Trophoblast cell (in vitro differentiated cells and primary cell): ENCODE measurements around the gene MNX1.
A peak's percentile ranks its signal among the peaks of the same experiment; 100 is the strongest.

Experiments
- DNase-seq, 2 donors: peaks; one replicate each; pipeline ENCODE4 v3.0.0-alpha.2; 2016
- H2AFZ ChIP-seq: 2 replicates; pipeline ENCODE4 v1.6.1; 2013; ENCODE audit warnings: low read length, moderate library complexity, mild to moderate bottlenecking; ENCODE audit not compliant: insufficient read depth, poor library complexity
- H2AK5ac ChIP-seq: 2 replicates; pipeline ENCODE4 v1.6.1; 2013; ENCODE audit warnings: mild to moderate bottlenecking, low read length
- H2BK120ac ChIP-seq: 2 replicates; pipeline ENCODE4 v1.6.1; 2013; ENCODE audit warnings: low read length, mild to moderate bottlenecking, moderate library complexity; ENCODE audit not compliant: insufficient read depth, poor library complexity
- H2BK12ac ChIP-seq: 2 replicates; pipeline ENCODE4 v1.6.1; 2013; ENCODE audit warnings: mild to moderate bottlenecking, low read length, moderate library complexity
- H2BK5ac ChIP-seq: 2 replicates; pipeline ENCODE4 v1.6.1; 2013; ENCODE audit warnings: low read length, low read depth, moderate library complexity, mild to moderate bottlenecking; ENCODE audit not compliant: poor library complexity
- H3K14ac ChIP-seq: 2 replicates; pipeline ENCODE4 v1.6.1; 2013; ENCODE audit warnings: mild to moderate bottlenecking, low read length
- H3K18ac ChIP-seq: 2 replicates; pipeline ENCODE4 v1.6.1; 2013; ENCODE audit warnings: mild to moderate bottlenecking, low read length
- H3K23ac ChIP-seq: 2 replicates; pipeline ENCODE4 v1.6.1; 2013; ENCODE audit warnings: low read length
- H3K27ac ChIP-seq: 2 replicates; pipeline ENCODE4 v1.5.1; 2013; ENCODE audit warnings: low read depth, mild to moderate bottlenecking, inconsistent platforms, low read length, moderate library complexity
- H3K27me3 ChIP-seq: 2 replicates; pipeline ENCODE4 v1.6.1; 2013; ENCODE audit warnings: inconsistent platforms, mild to moderate bottlenecking, low read length, moderate library complexity; ENCODE audit not compliant: insufficient read depth
- H3K36me3 ChIP-seq, 2 experiments: 1 replicate in 1 of 2; 2 replicates in 1 of 2; pipeline ENCODE4 v1.6.1; 2013; ENCODE audit warnings: low read length in 2 of 2, mild to moderate bottlenecking in 2 of 2, moderate library complexity in 1 of 2; ENCODE audit not compliant: insufficient read depth in 2 of 2, control insufficient read depth in 1 of 2
- H3K4ac ChIP-seq: 2 replicates; pipeline ENCODE4 v1.6.1; 2013; ENCODE audit warnings: low read depth, mild to moderate bottlenecking, low read length, moderate library complexity
- H3K4me1 ChIP-seq, 2 experiments: 1 replicate in 1 of 2; 2 replicates in 1 of 2; pipeline ENCODE4 v1.6.1; 2013; ENCODE audit warnings: low read length in 2 of 2, mild to moderate bottlenecking in 2 of 2, moderate library complexity in 1 of 2; ENCODE audit not compliant: insufficient read depth in 2 of 2, control insufficient read depth in 1 of 2
- H3K4me2 ChIP-seq: 2 replicates; pipeline ENCODE4 v1.6.1; 2013; ENCODE audit warnings: inconsistent platforms, mild to moderate bottlenecking, low read length, moderate library complexity
- H3K4me3 ChIP-seq: 2 replicates; pipeline ENCODE4 v1.5.1; 2013; ENCODE audit warnings: mild to moderate bottlenecking, low read depth, low read length, inconsistent platforms
- H3K79me1 ChIP-seq: one replicate; pipeline ENCODE4 v1.6.1; 2013; ENCODE audit warnings: low read length
- H3K79me2 ChIP-seq: 2 replicates; pipeline ENCODE4 v1.6.1; 2013; ENCODE audit warnings: low read length, mild to moderate bottlenecking; ENCODE audit not compliant: control insufficient read depth, insufficient read depth, poor library complexity
- H3K9ac ChIP-seq: 2 replicates; pipeline ENCODE4 v1.6.1; 2013; ENCODE audit warnings: mild to moderate bottlenecking, low read length
- H3K9me3 ChIP-seq: 2 replicates; pipeline ENCODE4 v1.6.1; 2013; ENCODE audit warnings: low read depth, mild to moderate bottlenecking, control low read depth, inconsistent platforms, low read length; ENCODE audit not compliant: insufficient read depth
- H4K12ac ChIP-seq: 2 replicates; pipeline ENCODE4 v1.6.1; 2013; ENCODE audit warnings: low read depth, mild to moderate bottlenecking, low read length, moderate library complexity
- H4K8ac ChIP-seq: 2 replicates; pipeline ENCODE4 v1.6.1; 2013; ENCODE audit warnings: low read depth, mild to moderate bottlenecking, low read length, moderate library complexity
- H4K91ac ChIP-seq: one replicate; pipeline ENCODE4 v1.6.1; 2013; ENCODE audit warnings: low read depth, mild to moderate bottlenecking, low read length, moderate library complexity
- WGBS: extraction: QIAGEN DNeasy Blood & Tissue Kit; methylation state at CpG from one replicate; pipeline ENCODE4 v1.1.7; 2013; ENCODE audit warnings: missing lambda C conversion rate; ENCODE audit not compliant: insufficient read length, insufficient coverage; ENCODE audit errors: extremely low coverage; 5-methylcytosine and 5-hydroxymethylcytosine counted together

Gene MNX1

DNA sequence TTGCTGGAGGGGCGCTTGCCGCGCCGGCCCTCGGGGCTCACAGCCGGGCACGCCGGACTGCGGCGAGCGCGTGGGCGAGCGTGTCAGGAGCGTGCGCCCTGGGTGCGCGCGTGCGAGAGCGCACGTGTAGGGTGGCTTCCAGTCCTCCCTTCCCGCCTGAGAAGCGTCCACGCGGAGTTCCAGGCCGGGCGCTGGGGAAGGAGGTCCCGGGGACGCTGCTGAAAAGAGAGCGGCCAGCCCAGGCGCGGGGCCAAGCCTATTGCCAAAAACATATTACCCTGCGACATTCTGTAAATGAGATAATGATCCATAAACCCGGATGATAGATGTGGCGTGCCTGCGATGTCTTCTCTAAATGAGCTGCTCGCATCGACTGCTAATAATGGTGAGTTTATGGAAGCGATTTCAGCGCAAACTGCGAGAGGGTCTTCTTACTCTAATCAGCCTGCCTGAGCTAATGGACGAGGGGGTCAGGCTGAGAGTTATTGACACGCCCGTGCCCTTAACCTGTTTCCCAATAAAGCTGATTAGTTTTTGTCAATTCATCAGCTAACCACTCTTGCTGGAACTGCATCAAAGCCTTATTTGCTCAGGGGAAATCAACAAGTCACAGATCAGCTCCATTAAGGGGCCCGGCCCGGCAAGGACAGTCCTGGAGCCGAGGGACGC lies 8.0 kb upstream of the MNX1 start:
- no peak overlapping the region for H2AFZ ChIP-seq
- H4K12ac ChIP-seq: no peak overlapping the region
- H3K4me3 ChIP-seq: no peak overlapping the region
- H3K27ac ChIP-seq: no peak overlapping the region
- peaks cover 2 to 10% of the 10 kb centered on the region in 2 experiments for H3K4me1 ChIP-seq
- no peak overlapping the region for H4K8ac ChIP-seq
- no peak overlapping the region for H3K9ac ChIP-seq
- H3K36me3 ChIP-seq: no peaks in the 10 kb centered on the region
- H3K4ac ChIP-seq: no peak overlapping the region
- no peaks in the 10 kb centered on the region for H3K79me1 ChIP-seq
- no peak overlapping the region for H2AK5ac ChIP-seq
- no peak overlapping the region for H2BK12ac ChIP-seq
- no peak overlapping the region for H3K14ac ChIP-seq
- no peaks in the 10 kb centered on the region for H3K79me2 ChIP-seq
- H3K27me3 ChIP-seq: peaks cover 95% of the 10 kb centered on the region
- DNase-seq: no peak
- H4K91ac ChIP-seq: no peak overlapping the region
- no CpG with 5 or more reads among the region's 49 CpGs for whole genome bisulfite sequencing
- H2BK120ac ChIP-seq: no peak overlapping the region
- no peak overlapping the region for H3K18ac ChIP-seq
- H3K23ac ChIP-seq: no peak overlapping the region
- peak overlapping the region; percentile 39 for H3K4me2 ChIP-seq
- H2BK5ac ChIP-seq: no peak overlapping the region
- peaks cover 21% of the 10 kb centered on the region for H3K9me3 ChIP-seq

GRCh38 chr7:157017603-157018327 lies 7.3 kb upstream of the MNX1 start:
- Histone ChIP-seq H3K9ac (no peak overlapping the region), H3K27ac (no peak overlapping the region), H3K14ac (no peak overlapping the region), H3K9me3 (peaks cover 20% of the 10 kb centered on the region), H2BK120ac (no peak overlapping the region), H4K91ac (no peak overlapping the region), H2AFZ (no peak overlapping the region), H3K36me3 (no peaks in the 10 kb centered on the region), H3K23ac (no peak overlapping the region), H3K4me2 (no peak overlapping the region), H3K27me3 (peaks cover 95% of the 10 kb centered on the region), H3K4me1 (peaks cover 2 to 10% of the 10 kb centered on the region in 2 experiments), H3K4ac (no peak overlapping the region), H2BK5ac (no peak overlapping the region), H4K8ac (no peak overlapping the region), H3K79me2 (no peaks in the 10 kb centered on the region), H3K18ac (no peak overlapping the region), H3K4me3 (no peak overlapping the region), H4K12ac (no peak overlapping the region), H3K79me1 (no peaks in the 10 kb centered on the region), H2BK12ac (no peak overlapping the region), H2AK5ac (no peak overlapping the region)
- no CpG with 5 or more reads among the region's 48 CpGs for WGBS
- DNase-seq: no peak

- Histone ChIP-seq H4K8ac (no peak overlapping the region), H3K23ac (no peak overlapping the region), H3K27ac (no peak overlapping the region), H2AK5ac (no peak overlapping the region), H3K36me3 (no peaks in the 10 kb centered on the region), H2BK120ac (no peak overlapping the region), H2BK12ac (no peak overlapping the region), H4K12ac (no peak overlapping the region), H2AFZ (no peak overlapping the region), H3K4ac (no peak overlapping the region), H3K9me3 (peaks cover 19% of the 10 kb centered on the region), H2BK5ac (no peak overlapping the region), H3K4me1 (peaks cover 2 to 10% of the 10 kb centered on the region in 2 experiments), H3K14ac (no peak overlapping the region), H3K79me2 (no peaks in the 10 kb centered on the region), H3K18ac (no peak overlapping the region), H3K27me3 (peaks cover 95% of the 10 kb centered on the region), H3K4me2 (no peak overlapping the region), H4K91ac (no peak overlapping the region), H3K79me1 (no peaks in the 10 kb centered on the region), H3K4me3 (no peak overlapping the region), H3K9ac (no peak overlapping the region)
- WGBS: no CpG with 5 or more reads among the region's 11 CpGs
- no peak for DNase-seq
Measured at GRCh38 chr7:157017149-157017548, 6.7 kb upstream of the MNX1 start.

GRCh38 chr7:157016352-157017041 lies 6.0 kb upstream of the MNX1 start:
- no peak overlapping the region for H2AFZ ChIP-seq
- H3K27ac ChIP-seq: no peak overlapping the region
- H3K9me3 ChIP-seq: peaks cover 19% of the 10 kb centered on the region
- no peaks in the 10 kb centered on the region for H3K79me1 ChIP-seq
- H4K12ac ChIP-seq: no peak overlapping the region
- H3K4me3 ChIP-seq: no peak overlapping the region
- no peak overlapping the region for H2BK120ac ChIP-seq
- no peak overlapping the region for H2BK5ac ChIP-seq
- no peaks in the 10 kb centered on the region for H3K79me2 ChIP-seq
- WGBS: no CpG with 5 or more reads among the region's 16 CpGs
- no peak overlapping the region for H4K91ac ChIP-seq
- H3K9ac ChIP-seq: no peak overlapping the region
- H3K27me3 ChIP-seq: peaks cover 95% of the 10 kb centered on the region
- H3K18ac ChIP-seq: no peak overlapping the region
- peaks cover 2 to 12% of the 10 kb centered on the region in 2 experiments for H3K4me1 ChIP-seq
- no peak overlapping the region for H2BK12ac ChIP-seq
- no peak for DNase-seq
- H3K23ac ChIP-seq: no peak overlapping the region
- no peak overlapping the region for H3K4me2 ChIP-seq
- H3K4ac ChIP-seq: no peak overlapping the region
- H4K8ac ChIP-seq: no peak overlapping the region
- H2AK5ac ChIP-seq: no peak overlapping the region
- no peaks in the 10 kb centered on the region for H3K36me3 ChIP-seq
- no peak overlapping the region for H3K14ac ChIP-seq
